Kidney (tissue), 14 donors: ENCODE data around the gene ZNF597. TPM values are rescaled to one million over a fixed set of nuclear protein-coding genes. Genes with fewer than 3 reads are reported as not detected.

Source experiments
- DNase-seq, 5 donors: peaks; one replicate each; pipeline ENCODE4 v3.0.0-alpha.2; 2013 to 2020
- FAIRE-seq: peaks from 2 replicates; lab custom pipeline; 2012; peaks lifted over from hg19 to GRCh38; lab: Jason Lieb, UNC
- H3K27ac ChIP-seq, 2 donors: one replicate each; pipeline ENCODE4 v1.7.0; 2013; ENCODE audit warnings: low read depth in 2 of 2, low read length in 2 of 2, inconsistent platforms in 1 of 2
- H3K27me3 ChIP-seq: one replicate; pipeline ENCODE4 v1.7.1; 2013; ENCODE audit warnings: low read length, inconsistent platforms; ENCODE audit not compliant: control insufficient read depth, insufficient read depth
- H3K36me3 ChIP-seq, 3 donors: one replicate each; pipeline versions ENCODE4 v1.7.0 to v1.7.1; 2013; ENCODE audit warnings: low read length in 3 of 3, control low read depth in 1 of 3, inconsistent platforms in 1 of 3; ENCODE audit not compliant: insufficient read depth in 3 of 3, control insufficient read depth in 2 of 3
- H3K4me1 ChIP-seq, 3 donors: one replicate each; pipeline versions ENCODE4 v1.7.0 to v1.7.1; 2013; ENCODE audit warnings: low read length in 3 of 3, inconsistent platforms in 1 of 3, low read depth in 1 of 3; ENCODE audit not compliant: control insufficient read depth in 2 of 3, insufficient read depth in 2 of 3
- H3K4me3 ChIP-seq, 3 donors: one replicate each; pipeline versions ENCODE4 v1.7.0 to v1.8.1; 2013; ENCODE audit warnings: low read length in 3 of 3, control low read depth in 1 of 3, inconsistent platforms in 1 of 3
- H3K9ac ChIP-seq, 3 donors: one replicate each; pipeline versions ENCODE4 v1.7.0 to v1.7.1; 2013; ENCODE audit warnings: low read length in 3 of 3, control low read depth in 1 of 3, inconsistent platforms in 1 of 3
- H3K9me3 ChIP-seq, 3 donors: one replicate each; pipeline versions ENCODE4 v1.7.0 to v1.7.1; 2013; ENCODE audit warnings: low read length in 3 of 3, control low read depth in 1 of 3, inconsistent platforms in 1 of 3; ENCODE audit not compliant: control insufficient read depth in 2 of 3, insufficient read depth in 1 of 3
- intact Hi-C: fragments of 100-400 bp; cut with DNase I; formaldehyde crosslinking; loops from one replicate; pipeline ENCODE4 v1.11.1; 2022
- polyA plus RNA-seq: library from polyadenylated mRNA; stranded (reverse); fragments of 350-450 nt; fragmentation: Illumina TruSeq; extraction: RNeasy Lipid Tissue Mini Kit (QIAGEN cat#74804); gene quantifications from one replicate; pipeline ENCODE4 v1.2.3, GENCODE V29; 2014; ENCODE audit warnings: low read depth, low replicate concordance; ENCODE audit not compliant: insufficient read depth
- total RNA-seq: library from RNA; stranded (reverse); fragmentation: NEBNext Ultra II Directional; extraction: Animal tissue kit (Norgen Biotek cat#: 25700); gene quantifications from one replicate; pipeline ENCODE4 v1.2.1, GENCODE V29; 2021
- TF ChIP-seq, protein P1 (sequence below): IDR thresholded peaks from 3 replicates; pipeline ENCODE4 v1.5.1; 2012; ENCODE audit warnings: mild to moderate bottlenecking, moderate library complexity, borderline replicate concordance; ENCODE audit not compliant: insufficient read depth; ENCODE audit errors: extremely low read depth
- donor health status: control.
- donor health status: control.
- donor health status: control.
- donor health status: control.
- donor health status: control.
- donor health status: DM: yes; HTN: yes; CAD: no.
- donor health status: Normal renal cell carcinoma (clear cell type).

The ZNF597 gene
- total and polyA plus RNA-seq, 2 donors from 2014 or later: 0.99 to 3.4 TPM

DNA sequence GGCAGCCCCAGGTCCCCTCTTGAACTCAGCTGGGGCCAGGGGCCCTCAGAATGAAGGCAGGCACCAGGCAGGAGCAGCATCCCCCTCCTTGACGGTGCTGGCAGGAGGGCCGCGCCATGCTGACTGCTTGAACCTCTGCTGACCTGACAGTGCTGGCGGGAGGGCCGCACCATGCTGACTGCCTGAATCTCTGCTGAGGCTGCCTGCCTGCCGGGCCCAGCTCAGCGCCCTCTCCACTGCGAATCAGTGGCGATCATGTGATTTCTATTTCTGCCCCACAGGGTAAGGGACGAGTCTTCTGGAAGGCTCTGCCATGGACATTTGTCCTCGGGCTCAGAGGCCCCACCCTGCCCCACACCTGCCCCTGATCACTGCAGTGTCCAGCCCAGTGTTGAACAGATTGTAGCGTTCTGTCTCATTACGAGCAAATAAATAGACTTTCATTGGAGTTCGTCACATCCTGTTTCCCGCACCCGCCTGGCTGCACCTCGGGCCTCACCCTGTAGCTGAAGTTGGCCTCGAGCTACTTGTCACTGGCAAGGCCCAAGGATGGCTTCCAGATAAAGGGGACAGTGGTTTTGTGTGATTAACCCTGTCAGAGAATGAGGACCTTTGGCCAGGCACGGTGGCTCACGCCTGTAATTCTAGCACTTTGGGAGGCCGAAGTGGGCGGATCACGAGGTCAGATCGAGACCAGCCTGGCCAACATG, 43.4 kb upstream of the ZNF597 start:
- TF ChIP-seq, protein P1, sequence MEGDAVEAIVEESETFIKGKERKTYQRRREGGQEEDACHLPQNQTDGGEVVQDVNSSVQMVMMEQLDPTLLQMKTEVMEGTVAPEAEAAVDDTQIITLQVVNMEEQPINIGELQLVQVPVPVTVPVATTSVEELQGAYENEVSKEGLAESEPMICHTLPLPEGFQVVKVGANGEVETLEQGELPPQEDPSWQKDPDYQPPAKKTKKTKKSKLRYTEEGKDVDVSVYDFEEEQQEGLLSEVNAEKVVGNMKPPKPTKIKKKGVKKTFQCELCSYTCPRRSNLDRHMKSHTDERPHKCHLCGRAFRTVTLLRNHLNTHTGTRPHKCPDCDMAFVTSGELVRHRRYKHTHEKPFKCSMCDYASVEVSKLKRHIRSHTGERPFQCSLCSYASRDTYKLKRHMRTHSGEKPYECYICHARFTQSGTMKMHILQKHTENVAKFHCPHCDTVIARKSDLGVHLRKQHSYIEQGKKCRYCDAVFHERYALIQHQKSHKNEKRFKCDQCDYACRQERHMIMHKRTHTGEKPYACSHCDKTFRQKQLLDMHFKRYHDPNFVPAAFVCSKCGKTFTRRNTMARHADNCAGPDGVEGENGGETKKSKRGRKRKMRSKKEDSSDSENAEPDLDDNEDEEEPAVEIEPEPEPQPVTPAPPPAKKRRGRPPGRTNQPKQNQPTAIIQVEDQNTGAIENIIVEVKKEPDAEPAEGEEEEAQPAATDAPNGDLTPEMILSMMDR: no peak
- FAIRE-seq (no peak), DNase-seq (peak in 1 of 5 donors; percentile 62)
- intact Hi-C loops: no loop called here
- no peaks in the 10 kb centered on the region for H3K9me3 ChIP-seq
- H3K4me3 ChIP-seq: no peak overlapping the region
- peaks cover 0 to 3% (median 0%) of the 10 kb centered on the region in 3 donors for H3K4me1 ChIP-seq
- H3K27me3 ChIP-seq: no peaks in the 10 kb centered on the region
- H3K36me3 ChIP-seq: peaks cover 3 to 47% (median 24%) of the 10 kb centered on the region in 3 donors
- H3K27ac ChIP-seq: no peak overlapping the region
- no peak overlapping the region for H3K9ac ChIP-seq

DNA sequence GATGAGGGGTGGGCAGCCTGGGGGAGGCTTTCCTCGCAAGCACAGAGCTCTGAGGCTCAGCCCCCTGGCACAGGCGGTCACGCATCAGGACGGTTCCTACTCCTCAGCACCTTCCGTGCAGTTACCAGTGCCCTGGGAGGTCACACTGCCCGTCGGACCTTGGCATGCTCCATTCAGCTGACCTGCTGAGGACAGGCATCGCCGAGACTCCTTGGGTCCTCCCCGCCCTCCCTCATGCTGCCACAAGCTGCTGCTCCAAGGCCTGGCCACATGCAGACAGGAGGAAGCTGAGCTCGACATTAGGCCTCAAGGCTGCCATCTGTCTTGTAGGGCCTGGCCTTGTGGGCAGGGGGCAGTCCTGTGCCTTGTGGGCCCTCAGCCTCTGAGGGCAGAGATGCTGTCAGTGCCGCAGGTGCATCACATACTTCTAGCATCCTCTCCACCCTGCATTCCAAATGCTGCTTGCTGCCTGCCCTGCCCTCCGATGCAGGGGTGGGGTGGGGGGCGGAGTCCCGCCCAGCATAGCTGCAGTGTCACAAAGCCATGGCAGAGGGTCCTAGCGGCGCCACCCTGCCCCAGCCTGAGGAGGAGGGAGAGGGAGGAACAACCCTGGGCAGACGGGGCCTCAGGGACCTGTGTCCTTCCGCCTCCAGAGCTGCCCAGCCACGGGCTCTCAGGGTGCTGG, 42.7 kb upstream of the ZNF597 start:
- Histone ChIP-seq H3K4me1 (no peaks in the 10 kb centered on the region), H3K4me3 (no peak overlapping the region), H3K27me3 (no peaks in the 10 kb centered on the region), H3K9ac (no peak overlapping the region), H3K36me3 (peaks cover 3 to 54% (median 24%) of the 10 kb centered on the region in 3 donors), H3K9me3 (no peaks in the 10 kb centered on the region), H3K27ac (no peak overlapping the region)
- FAIRE-seq: no peak
- peak in 1 of 5 donors; percentile 62 for DNase-seq
- TF ChIP-seq, protein P1: no peak
- intact Hi-C loops: no loop called here

GRCh38 chr16:3485097-3485745, 41.9 kb upstream of the ZNF597 start:
- no peak for FAIRE-seq
- no peak overlapping the region for H3K27ac ChIP-seq
- no peak overlapping the region for H3K4me3 ChIP-seq
- H3K36me3 ChIP-seq: peaks cover 3 to 58% (median 24%) of the 10 kb centered on the region in 3 donors
- H3K27me3 ChIP-seq: no peaks in the 10 kb centered on the region
- intact Hi-C loops: no loop called here
- DNase-seq: peak in 1 of 5 donors; percentile 18
- no peaks in the 10 kb centered on the region for H3K9me3 ChIP-seq
- no peak overlapping the region for H3K9ac ChIP-seq
- TF ChIP-seq, protein P1: no peak
- no peaks in the 10 kb centered on the region for H3K4me1 ChIP-seq
